ENCODE data around the gene PNCK.
"Not testable (repeated sequence)": the region's sequence is repeated elsewhere in the genome, so short reads cannot be mapped to it uniquely, and the experiment has no call there.

GRCh38 chrX:153683486-153683885 is 9.9 kb upstream of the PNCK start:
- not testable (repeated sequence) for TF ChIP-seq POLR2A (IDR thresholded peaks at IDR 0.05; ENCODE audit: borderline replicate concordance, extremely low read depth, insufficient read depth, insufficient read length); CTCF (IDR thresholded peaks at IDR 0.05 in 2 of 3, conservative IDR thresholded peaks at IDR 0.05 in 1 of 3; ENCODE audit: borderline replicate concordance in 1 of 3, insufficient read depth in 1 of 3, low read depth in 2 of 3, low read length in 2 of 3); SP1 (IDR thresholded peaks at IDR 0.05; ENCODE audit: low read depth); EZH2 (IDR thresholded peaks at IDR 0.05); REST (IDR thresholded peaks at IDR 0.05; ENCODE audit: low read depth); FOSL1 (IDR thresholded peaks at IDR 0.05; ENCODE audit: low read depth); POLR2AphosphoS5 (IDR thresholded peaks at IDR 0.05; ENCODE audit: low read depth, low read length); YY1 (IDR thresholded peaks at IDR 0.05; ENCODE audit: extremely low read depth, insufficient replicate concordance, low read depth, low read length); TCF7L2 (IDR thresholded peaks at IDR 0.05; ENCODE audit: borderline replicate concordance, extremely low read depth, insufficient read depth, insufficient read length); JUND (IDR thresholded peaks at IDR 0.05); SRF (IDR thresholded peaks at IDR 0.05; ENCODE audit: low read depth)
